HL-60 (cell line): ENCODE data around the gene ZGPAT.

Experiments used
- GABPA ChIP-seq: IDR thresholded peaks from 2 replicates; pipeline ENCODE4 v1.6.1; 2012; ENCODE audit warnings: low read depth
- POLR2AphosphoS5 ChIP-seq: IDR thresholded peaks from 2 replicates; pipeline ENCODE4 v1.6.1; 2012; ENCODE audit warnings: low read depth
- REST ChIP-seq: IDR thresholded peaks from 2 replicates; pipeline ENCODE4 v1.6.1; 2012; ENCODE audit warnings: low read depth; ENCODE audit not compliant: insufficient replicate concordance
- SPI1 ChIP-seq: IDR thresholded peaks from 2 replicates; pipeline ENCODE4 v1.6.1; 2012; ENCODE audit warnings: low read depth, mild to moderate bottlenecking, borderline replicate concordance
- TF ChIP-seq, protein P1 (sequence below): IDR thresholded peaks from one replicate; pipeline ENCODE4 v1.5.1; 2011; ENCODE audit warnings: low read length, control low read depth, inconsistent platforms; ENCODE audit not compliant: insufficient read depth

- TF ChIP-seq, protein P1, sequence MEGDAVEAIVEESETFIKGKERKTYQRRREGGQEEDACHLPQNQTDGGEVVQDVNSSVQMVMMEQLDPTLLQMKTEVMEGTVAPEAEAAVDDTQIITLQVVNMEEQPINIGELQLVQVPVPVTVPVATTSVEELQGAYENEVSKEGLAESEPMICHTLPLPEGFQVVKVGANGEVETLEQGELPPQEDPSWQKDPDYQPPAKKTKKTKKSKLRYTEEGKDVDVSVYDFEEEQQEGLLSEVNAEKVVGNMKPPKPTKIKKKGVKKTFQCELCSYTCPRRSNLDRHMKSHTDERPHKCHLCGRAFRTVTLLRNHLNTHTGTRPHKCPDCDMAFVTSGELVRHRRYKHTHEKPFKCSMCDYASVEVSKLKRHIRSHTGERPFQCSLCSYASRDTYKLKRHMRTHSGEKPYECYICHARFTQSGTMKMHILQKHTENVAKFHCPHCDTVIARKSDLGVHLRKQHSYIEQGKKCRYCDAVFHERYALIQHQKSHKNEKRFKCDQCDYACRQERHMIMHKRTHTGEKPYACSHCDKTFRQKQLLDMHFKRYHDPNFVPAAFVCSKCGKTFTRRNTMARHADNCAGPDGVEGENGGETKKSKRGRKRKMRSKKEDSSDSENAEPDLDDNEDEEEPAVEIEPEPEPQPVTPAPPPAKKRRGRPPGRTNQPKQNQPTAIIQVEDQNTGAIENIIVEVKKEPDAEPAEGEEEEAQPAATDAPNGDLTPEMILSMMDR, result no peak
- TF ChIP-seq REST (no peak), POLR2AphosphoS5 (no peak), GABPA (no peak), SPI1 (no peak)
Observed at GRCh38 chr20:63753381-63753780, 45.5 kb downstream of the ZGPAT start.
